GM19025 (cell line): ENCODE results near the gene NCAN.
"Not testable (repeated sequence)": the region's sequence is repeated elsewhere in the genome, so short reads cannot be mapped to it uniquely, and the experiment has no call there.

ENCODE experiments used
- ATAC-seq: cut with Tn5 transposase; IDR thresholded peaks from one replicate; pipeline ENCODE4 v1.9.1; 2021; ENCODE audit warnings: mild to moderate bottlenecking, low read depth, moderate library complexity; ENCODE audit not compliant: unreplicated experiment

NCAN gene

GRCh38 chr19:19211499-19212420, at the start of gene NCAN:
TSS of gene NCAN (plus strand) at chr19:19211958. CDS start at chr19:19216954, 4,996 bp downstream.
- no peak for ATAC-seq

GRCh38 chr19:19162495-19162894, 49.3 kb upstream of the NCAN start:
- no peak for ATAC-seq

- no peak for ATAC-seq
These were observed 46.4 kb upstream of the NCAN start for GRCh38 chr19:19165396-19165795.

- no peak for ATAC-seq
These were observed 44.1 kb upstream of the NCAN start for GRCh38 chr19:19167612-19168011.

GRCh38 chr19:19169236-19170052, 42.3 kb upstream of the NCAN start:
- ATAC-seq, result no peak

DNA sequence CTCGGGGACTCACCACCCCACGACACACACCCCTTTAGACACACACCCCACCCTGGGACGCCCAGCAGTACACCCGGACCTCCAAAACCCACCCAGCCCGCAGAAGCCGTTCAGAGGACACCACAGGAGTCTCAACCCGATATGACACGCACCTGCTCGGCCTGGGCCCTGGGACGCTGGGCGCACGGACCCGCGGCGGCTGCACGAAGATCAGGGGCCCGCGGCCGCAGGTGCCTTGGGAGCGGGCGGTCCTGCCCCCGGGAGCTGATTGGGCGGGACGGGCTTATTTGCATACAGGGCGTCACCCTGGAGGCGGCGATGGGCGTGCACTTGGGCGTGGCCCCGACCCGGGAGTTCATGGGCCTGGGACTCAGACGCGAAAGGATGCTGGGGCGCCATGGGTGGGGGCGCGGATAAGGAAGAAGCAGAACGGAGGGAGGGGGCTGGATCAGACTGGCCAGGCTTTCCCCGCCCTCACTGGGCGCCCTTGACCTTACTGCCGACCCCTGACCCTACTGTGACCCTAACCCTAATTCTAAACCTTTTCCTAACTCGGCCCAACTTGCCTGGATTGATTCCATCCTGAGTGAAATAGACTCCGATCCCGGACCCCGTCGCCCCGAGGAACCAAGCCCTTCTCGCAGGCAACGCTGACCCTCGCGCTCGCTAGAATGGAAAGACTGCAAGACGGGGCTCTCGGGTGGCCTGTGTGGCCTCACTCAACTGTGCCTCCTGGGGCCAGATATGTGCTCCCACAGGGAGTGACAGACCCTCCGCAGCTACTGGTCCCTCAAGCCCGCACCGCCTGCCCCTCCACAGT, 41.5 kb upstream of the NCAN start, which contains the start of gene MEF2B:
TSS of gene MEF2B (minus strand) at position 211 of the 820 bp plus-strand sequence. CDS start 19,528 bp downstream, outside the sequence.
- ATAC-seq, result peak; percentile 84

DNA sequence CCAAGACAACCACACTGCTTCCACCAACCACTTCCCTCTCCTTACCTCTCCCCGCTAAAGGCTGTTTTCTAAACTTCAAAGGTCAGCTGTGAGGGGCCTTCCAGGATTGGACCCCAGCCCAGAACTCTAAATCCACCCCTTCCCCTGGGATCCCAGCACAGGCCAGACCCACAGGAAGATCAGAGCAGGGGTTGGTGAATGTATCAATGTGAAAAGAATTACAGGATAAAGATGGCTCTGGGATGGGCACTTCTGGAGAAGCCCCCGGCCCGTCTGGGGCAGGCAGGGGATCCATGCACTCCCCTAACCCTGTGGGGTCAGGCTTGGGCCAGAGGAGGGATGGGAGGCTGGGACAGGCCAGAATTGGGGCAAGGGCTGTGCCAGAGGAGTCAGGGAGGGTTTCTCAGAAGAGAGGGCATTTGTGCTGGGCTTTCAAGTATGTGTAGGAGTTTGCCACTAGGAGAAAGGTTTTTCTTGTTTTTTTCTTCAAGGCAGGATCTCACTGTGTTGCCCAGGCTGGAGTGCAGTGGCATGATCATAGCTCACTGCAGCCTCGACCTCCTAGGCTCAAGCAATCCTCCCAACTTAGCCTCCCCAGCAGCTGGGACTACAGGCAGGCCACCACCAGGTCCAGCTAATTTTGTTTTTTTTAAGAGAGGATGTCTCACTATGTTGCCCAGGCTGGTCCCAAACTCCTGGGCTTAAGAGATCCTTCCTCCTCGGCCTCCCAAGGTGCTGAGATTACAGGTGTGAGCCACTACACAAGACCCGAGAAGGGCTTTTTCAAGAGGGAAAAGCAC, 40.7 kb upstream of the NCAN start:
- no peak for ATAC-seq

DNA sequence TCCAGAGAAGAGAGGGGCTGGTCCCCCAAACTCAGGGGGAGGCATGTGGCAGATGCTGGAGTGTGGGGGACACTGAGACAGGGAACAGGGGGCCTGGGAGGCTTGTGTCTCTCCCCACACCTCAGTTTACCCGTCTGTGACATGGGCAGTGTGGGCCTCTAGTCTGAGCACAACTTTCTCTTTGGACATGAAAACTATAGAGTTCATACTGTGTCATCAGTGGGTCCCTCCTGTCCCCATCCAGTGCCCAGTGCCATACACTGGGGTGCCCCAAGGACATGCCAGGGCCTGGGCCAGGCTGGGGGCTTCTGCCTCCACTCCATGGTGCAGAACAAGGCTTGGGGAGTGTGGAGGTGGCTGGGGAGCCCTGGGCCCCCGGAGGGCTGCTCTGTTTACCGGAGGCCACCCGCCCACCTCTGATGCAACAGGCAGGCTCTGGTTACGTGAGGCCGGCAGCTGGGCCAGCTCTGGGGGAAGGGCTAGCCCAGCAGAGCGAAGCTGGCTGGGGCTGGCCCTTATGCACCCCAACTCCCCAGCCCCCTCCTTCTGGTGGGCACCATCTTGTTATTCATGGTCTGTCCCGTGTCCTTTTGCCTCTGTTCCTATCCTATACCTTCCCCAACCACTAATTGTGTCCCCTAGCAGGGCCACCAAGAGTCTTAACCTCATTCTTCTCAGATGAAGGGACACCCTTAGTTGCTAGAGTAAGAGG, 39.8 kb upstream of the NCAN start:
- no peak for ATAC-seq

- not testable (repeated sequence) for ATAC-seq
These were observed 38.5 kb upstream of the NCAN start for GRCh38 chr19:19173243-19173642.

- ATAC-seq, result no peak
These were observed 34.8 kb upstream of the NCAN start for GRCh38 chr19:19176950-19177349.

- no peak for ATAC-seq
These were observed 32.0 kb upstream of the NCAN start for GRCh38 chr19:19179548-19180441.

DNA sequence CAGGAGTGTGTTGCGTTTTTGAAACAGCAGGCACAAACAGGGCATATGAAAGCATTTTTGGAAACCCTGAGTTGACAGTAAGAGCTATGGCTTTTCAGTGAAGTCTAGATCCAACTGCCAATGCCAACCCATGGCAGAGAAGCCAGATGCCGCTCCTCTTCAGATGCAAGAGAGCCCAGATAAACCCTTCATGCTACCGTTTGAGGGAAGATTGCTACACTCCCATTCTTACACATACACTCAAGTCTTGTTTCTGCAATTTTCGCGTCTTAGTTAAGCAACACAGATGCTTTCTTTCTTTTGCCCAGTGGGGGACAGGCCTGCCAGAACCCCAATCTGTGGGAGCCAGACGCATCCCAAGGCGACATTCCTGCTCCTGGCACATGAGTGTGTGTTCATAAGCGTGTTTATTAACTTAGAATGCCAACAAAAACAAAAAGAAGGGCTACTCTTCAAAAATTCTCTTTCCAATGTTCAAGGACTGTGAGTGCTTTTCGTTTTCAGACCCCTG, 30.2 kb upstream of the NCAN start:
- no peak for ATAC-seq

DNA sequence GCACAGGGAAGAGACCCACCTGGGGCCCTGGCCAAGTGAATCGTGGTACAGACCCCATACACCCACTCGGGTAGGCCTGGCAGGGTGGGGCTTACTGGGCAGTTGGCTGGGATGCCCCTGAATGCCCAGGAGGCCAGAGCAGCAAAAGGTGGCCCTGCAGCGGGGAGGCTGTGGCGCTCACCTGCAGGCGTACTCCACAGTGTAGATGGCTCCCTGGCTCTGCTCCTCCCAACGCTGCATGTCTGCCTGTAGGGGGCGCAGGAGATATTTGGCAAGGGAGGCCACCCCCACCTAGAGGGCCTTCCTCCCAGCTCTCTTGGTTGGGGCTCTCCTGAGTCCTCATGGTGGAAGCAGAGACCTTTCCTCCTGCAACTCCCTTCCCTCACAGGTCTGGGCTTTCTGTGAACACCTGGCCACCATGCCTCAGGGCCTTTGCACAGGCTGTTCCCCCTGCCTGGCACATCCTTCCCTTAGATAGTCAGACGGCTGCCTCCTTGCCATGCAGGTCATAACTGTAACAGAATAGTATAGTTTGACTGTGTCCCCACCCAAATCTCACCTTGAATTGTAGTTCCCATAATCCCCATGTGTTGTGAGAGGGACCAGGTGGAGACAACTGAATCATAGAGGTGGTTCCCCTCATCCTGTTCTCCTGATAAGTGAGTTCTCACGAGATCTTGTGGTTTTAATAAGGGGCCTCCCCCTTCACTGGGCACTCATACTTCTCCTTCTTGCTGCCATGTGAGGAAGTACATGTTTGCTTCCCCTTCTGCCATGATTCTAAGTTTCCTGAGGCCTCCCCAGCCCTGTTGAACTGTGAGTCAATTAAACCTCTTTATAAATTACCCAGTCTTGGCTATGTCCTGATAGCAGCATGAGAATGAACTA, 25.7 kb upstream of the NCAN start:
- no peak for ATAC-seq

DNA sequence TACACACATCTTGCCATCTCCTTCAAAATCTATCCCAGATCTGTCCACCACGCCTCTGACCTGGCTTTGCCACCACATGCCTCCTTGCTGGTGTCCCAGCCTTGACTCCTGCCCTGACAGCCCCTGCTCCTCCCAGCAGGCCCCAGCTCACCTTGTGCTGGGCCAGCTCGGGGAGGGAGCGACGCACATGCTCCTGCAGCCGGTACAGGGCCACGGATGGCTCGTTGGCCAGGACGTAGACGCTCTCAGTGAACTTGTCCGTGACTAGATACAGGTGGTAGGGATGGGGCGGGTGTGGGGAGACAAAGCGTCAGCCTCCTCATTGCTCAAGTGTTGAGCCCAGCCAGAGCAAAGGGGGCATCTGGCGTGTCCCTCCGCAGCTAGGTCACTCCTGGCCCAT, 25.0 kb upstream of the NCAN start:
- no peak for ATAC-seq

DNA sequence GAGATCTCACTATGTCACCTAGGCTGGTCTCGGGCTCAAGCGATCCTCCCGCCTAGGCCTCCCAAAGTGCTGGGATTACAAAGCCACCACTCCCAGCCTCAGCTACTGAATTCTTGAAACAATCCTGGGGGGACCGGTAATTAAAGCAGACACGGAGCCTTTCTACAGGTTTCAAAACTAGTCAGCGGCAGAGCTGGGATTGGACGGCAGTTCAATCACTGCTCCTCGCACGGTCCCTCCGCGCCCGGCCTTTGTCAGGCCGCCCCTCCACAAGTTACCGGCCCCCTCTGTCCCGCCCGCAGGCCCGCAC, 20.0 kb upstream of the NCAN start:
- no peak for ATAC-seq

- ATAC-seq, result peak; percentile 85
These were observed 19.5 kb upstream of the NCAN start, which contains the start of the genes BORCS8 and RFXANK for GRCh38 chr19:19192078-19192882. TSS of gene BORCS8 (minus strand) at chr19:19192152. CDS start at chr19:19192117, 35 bp downstream. TSS of gene RFXANK (plus strand) at chr19:19192258. CDS start at chr19:19193947, 1,689 bp downstream.
